GM10266 (cell line): ENCODE measurements around the gene HVCN1.

Experiments used
- DNase-seq: peaks from one replicate; pipeline ENCODE4 v3.0.0; 2012; ENCODE audit errors: extremely low spot score
- CTCF ChIP-seq: IDR thresholded peaks from 2 replicates; pipeline ENCODE4 v1.5.1; 2012; ENCODE audit warnings: mild to moderate bottlenecking, low read depth; ENCODE audit not compliant: control insufficient read depth, insufficient read depth; ENCODE audit errors: missing control alignments

The HVCN1 gene

DNA sequence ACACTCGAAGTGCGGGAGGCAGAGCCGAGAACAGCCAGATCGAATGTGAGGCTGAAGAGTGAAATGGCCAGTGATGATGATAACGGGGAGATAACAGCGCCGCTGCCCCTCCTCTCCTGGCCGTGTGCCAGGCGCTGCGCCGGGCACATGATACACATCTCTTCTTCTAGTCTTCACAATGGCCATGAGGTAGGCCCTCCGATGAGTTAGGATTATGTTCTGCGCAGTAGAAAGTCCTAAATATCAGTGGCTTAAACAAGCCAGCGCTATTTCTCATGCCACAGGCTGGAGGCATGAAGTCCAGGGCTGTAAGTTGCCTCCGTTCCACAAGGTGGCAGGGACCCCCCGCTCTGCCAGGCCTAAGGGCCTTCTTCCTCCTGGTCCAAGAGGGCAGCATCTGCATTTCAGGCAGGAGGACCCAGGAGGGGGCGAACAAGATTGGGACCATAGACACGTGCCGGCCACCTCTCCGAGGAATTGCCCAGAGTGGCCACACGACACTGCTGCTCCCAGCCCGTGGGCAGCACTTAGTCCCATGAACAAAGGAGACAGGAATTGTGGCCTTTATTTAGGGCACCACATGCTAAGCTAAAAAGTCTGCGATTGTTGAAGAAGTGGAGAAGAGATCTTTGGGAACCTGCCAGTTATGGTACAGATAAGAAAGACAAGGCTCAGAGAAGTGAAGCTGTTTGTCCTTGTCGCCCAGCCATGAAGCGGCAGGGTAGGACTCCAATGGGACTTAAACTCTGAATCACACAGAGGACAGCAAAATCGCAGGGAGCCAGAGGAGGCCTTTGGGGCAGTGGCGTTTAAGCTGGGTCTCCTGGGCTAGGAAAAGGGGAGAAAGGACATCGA, 10.9 kb upstream of the HVCN1 start:
- peak; percentile 17 for TF ChIP-seq CTCF
- DNase-seq: no peak

DNA sequence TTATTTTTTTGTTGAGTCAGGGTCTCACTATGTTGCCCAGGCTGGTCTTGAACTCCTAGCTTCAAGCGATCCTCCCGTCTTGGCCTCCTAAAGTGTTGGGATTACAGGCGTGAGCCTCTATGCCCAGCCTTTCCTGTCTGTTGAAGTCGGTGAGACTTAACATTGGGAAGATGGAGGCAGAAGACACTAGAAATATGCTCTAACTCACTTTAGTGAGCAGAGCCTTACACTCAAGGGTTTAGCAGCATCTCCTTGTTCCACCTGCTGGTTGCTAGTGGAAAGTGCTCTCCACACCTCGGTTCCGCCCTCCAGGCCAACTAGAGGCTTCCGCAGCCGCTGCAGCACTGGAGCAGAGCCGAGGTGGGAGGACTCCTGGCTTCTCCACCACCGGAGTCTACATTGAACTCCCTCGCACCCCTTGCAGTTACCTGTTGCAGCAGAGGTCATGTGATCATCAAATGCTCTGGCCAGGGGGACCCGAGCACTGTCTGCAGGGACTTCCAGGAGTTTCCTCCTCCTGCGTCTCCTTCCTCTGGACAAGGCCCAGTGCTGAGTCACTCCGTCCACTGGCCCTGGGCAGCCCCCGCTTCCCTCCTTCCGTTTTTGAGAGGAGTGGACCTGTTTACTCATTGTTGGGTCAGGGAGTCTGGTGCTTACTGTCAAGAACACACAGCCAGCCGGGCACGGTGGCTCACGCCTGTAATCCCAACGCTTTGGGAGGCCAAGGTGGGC, 9.4 kb upstream of the HVCN1 start:
- DNase-seq: peak; percentile 78
- peak; percentile 88 for TF ChIP-seq CTCF

DNA sequence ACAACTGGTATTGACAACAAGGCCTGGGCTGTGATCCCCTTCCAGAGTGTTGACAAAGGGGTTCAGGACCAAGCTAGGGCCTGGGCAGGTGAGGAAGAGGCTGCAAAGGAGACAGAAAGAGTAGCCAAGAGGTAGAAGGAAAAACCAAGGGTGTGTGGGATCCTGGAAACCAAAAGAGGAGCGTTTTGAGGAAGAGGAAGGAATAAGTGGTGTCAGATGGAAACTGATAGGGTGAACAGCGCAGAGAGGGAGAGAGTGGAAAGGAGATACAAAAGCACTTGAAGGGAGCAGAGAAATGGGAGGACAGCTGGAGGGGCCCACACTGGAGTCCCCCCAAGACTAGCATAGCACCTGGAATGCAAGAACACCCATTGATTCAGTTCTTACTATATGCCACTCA, 8.3 kb upstream of the HVCN1 start:
- no peak for DNase-seq
- TF ChIP-seq CTCF: no peak

- TF ChIP-seq CTCF: no peak
- no peak for DNase-seq
Observed at GRCh38 chr12:110696283-110696682, 7.4 kb upstream of the HVCN1 start.

DNA sequence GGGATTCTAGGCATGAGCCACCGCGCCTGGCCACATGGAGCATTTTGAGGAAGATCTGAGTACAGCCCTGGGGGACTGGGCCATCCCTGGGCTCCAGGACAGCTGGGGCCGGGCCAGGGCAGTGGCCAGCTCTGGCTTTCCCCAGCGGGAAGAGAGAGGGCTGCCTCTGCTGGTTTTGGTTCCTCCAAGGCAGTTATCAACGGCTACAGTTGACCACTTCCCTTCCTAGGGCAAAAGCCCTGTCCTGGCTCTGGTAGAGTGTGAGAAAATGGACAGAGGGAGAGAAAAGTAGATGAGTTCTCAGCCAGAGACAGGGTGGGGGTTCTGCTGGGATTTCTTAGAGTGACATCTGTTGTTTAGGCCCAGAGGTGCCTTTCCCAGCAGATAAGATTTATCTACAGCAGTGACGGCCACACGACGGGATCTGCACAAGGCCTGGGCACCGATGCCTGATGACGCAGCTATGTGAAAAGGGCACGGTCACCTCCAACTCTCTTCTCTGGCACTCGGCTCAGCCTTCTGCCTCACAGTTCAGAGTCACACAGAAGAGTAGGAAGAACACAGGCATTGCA, 5.5 kb upstream of the HVCN1 start:
- TF ChIP-seq CTCF: no peak
- no peak for DNase-seq

DNA sequence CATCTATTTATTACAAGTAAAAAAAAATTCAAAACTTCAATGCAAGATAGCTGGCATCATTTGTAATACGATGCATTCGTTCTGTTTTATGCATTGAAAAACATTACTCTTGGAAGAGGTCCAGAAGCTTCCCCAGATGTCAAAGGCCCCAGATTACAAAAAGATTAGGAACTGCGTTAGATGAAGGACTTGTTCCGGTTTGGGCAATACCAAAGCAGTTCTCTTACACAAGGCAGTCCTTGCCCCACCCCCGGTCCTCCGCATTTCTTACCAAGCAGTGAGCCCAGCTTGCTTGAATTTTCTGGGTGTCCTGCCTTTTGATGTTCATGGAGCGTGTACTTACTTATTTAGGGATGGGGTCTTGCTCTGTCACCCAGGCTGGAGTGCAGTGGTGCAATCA, 4.8 kb upstream of the HVCN1 start:
- no peak for TF ChIP-seq CTCF
- DNase-seq: no peak

DNA sequence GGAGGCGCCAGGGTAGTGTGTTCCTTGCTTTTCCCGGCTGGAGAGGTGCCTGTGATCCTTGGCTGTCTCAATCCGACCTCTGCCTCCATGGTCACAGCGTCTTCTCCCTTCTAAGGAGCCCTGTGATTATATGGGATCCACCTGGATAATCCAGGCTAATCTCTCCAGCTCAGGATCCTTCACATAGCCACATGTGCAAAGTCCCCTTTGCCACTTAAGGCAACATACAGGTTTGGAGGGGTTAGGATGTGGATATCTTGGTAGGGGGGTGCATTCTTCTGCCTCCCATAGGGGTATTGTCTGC, 1.2 kb upstream of the HVCN1 start:
- DNase-seq: no peak
- no peak for TF ChIP-seq CTCF
